Measurements from ENCODE around the gene AFF1. TPM values are rescaled to one million over a fixed set of nuclear protein-coding genes. Genes with fewer than 3 reads are reported as not detected.

The AFF1 gene
- total RNA-seq, 1 experiment from 2014 or later, result 37.7 TPM

- H3K27ac Mint-ChIP-seq (ENCODE audit: unreplicated experiment), result no peak overlapping the region
- H3K4me1 Mint-ChIP-seq (ENCODE audit: low read depth, unreplicated experiment), result no peaks in the 10 kb centered on the region
- DNase-seq, result no peak
- no peak overlapping the region for H3K4me3 Mint-ChIP-seq (ENCODE audit: low read depth, unreplicated experiment)
- H3K36me3 Mint-ChIP-seq (ENCODE audit: insufficient read depth, unreplicated experiment), result peaks cover 11% of the 10 kb centered on the region
- intact Hi-C loops (cut with micrococcal nuclease; ENCODE audit: unreplicated experiment), result loop anchor here (5.0 to 10.0 kb wide), 4 partner anchors 62 to 341 kb away; no protein-coding TSS in a partner anchor
- no peak for TF ChIP-seq CTCF (IDR thresholded peaks at IDR 0.05; ENCODE audit: unreplicated experiment)
- no peaks in the 10 kb centered on the region for H3K27me3 Mint-ChIP-seq (ENCODE audit: unreplicated experiment)
- H3K9me3 Mint-ChIP-seq (ENCODE audit: low read depth, unreplicated experiment), result peaks cover under 1% of the 10 kb centered on the region
- CTCF ChIA-PET, result no interaction called here
- no TSS peak for BruUV-seq (replicated peaks)
Observed at GRCh38 chr4:86896596-86896995, 38.2 kb upstream of the AFF1 start.

- no TSS peak for BruUV-seq (replicated peaks)
- CTCF ChIA-PET, result no interaction called here
- Mint-ChIP-seq H3K4me3 (ENCODE audit: low read depth, unreplicated experiment) (no peak overlapping the region), H3K27ac (ENCODE audit: unreplicated experiment) (no peak overlapping the region), H3K36me3 (ENCODE audit: insufficient read depth, unreplicated experiment) (no peaks in the 10 kb centered on the region), H3K9me3 (ENCODE audit: low read depth, unreplicated experiment) (peaks cover 2% of the 10 kb centered on the region), H3K4me1 (ENCODE audit: low read depth, unreplicated experiment) (no peaks in the 10 kb centered on the region), H3K27me3 (ENCODE audit: unreplicated experiment) (no peaks in the 10 kb centered on the region)
- intact Hi-C loops (cut with micrococcal nuclease; ENCODE audit: unreplicated experiment), result loop anchor here (5.0 to 10.0 kb wide), 4 partner anchors 64 to 339 kb away; no protein-coding TSS in a partner anchor
- TF ChIP-seq CTCF (IDR thresholded peaks at IDR 0.05; ENCODE audit: unreplicated experiment), result no peak
- DNase-seq, result no peak
Observed at GRCh38 chr4:86898562-86898961, 36.2 kb upstream of the AFF1 start.

DNA sequence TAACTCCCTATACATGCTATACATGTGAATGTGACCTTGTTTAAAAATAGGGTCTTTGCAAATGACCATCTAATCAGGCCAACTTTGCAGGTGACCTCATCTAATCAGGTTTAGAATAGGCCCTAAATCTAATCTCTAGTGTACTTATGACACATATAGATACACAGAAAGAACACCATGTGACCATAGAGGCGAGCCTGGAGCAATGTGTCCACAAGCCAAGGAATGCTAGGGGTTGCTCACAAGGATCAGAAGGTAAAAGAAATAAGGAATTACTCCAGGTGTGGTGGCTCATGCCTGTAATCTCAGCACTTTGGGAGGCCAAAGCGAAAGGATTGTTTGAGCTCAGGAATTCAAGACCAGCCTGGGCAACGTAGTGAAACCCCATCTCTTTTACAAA lies 32.9 kb upstream of the AFF1 start:
- no peak for DNase-seq
- intact Hi-C loops (cut with micrococcal nuclease; ENCODE audit: unreplicated experiment), result no loop called here
- TF ChIP-seq CTCF (IDR thresholded peaks at IDR 0.05; ENCODE audit: unreplicated experiment), result no peak
- CTCF ChIA-PET, result no interaction called here
- Mint-ChIP-seq H3K4me1 (ENCODE audit: low read depth, unreplicated experiment) (no peaks in the 10 kb centered on the region), H3K27me3 (ENCODE audit: unreplicated experiment) (no peaks in the 10 kb centered on the region), H3K9me3 (ENCODE audit: low read depth, unreplicated experiment) (peaks cover 2% of the 10 kb centered on the region), H3K27ac (ENCODE audit: unreplicated experiment) (no peak overlapping the region), H3K4me3 (ENCODE audit: low read depth, unreplicated experiment) (no peak overlapping the region), H3K36me3 (ENCODE audit: insufficient read depth, unreplicated experiment) (peaks cover 6% of the 10 kb centered on the region)
- no TSS peak for BruUV-seq (replicated peaks)

GRCh38 chr4:86908251-86908657 lies 26.6 kb upstream of the AFF1 start:
- CTCF ChIA-PET, result interaction anchor here (0.6 to 0.7 kb wide), 2 partner anchors 492 to 1786 kb away, joined by 3 to 4 read pairs; no protein-coding TSS in a partner anchor
- BruUV-seq (replicated peaks), result no TSS peak
- H3K4me3 Mint-ChIP-seq (ENCODE audit: low read depth, unreplicated experiment), result no peak overlapping the region
- H3K27me3 Mint-ChIP-seq (ENCODE audit: unreplicated experiment), result no peaks in the 10 kb centered on the region
- H3K27ac Mint-ChIP-seq (ENCODE audit: unreplicated experiment), result no peak overlapping the region
- peaks cover 6% of the 10 kb centered on the region for H3K36me3 Mint-ChIP-seq (ENCODE audit: insufficient read depth, unreplicated experiment)
- no peaks in the 10 kb centered on the region for H3K9me3 Mint-ChIP-seq (ENCODE audit: low read depth, unreplicated experiment)
- no peaks in the 10 kb centered on the region for H3K4me1 Mint-ChIP-seq (ENCODE audit: low read depth, unreplicated experiment)
- intact Hi-C loops (cut with micrococcal nuclease; ENCODE audit: unreplicated experiment), result no loop called here
- no peak for DNase-seq
- TF ChIP-seq CTCF (IDR thresholded peaks at IDR 0.05; ENCODE audit: unreplicated experiment), result no peak
